ENCODE data around the gene RYR1.
"Not testable (repeated sequence)": the region's sequence is repeated elsewhere in the genome, so short reads cannot be mapped to it uniquely, and the experiment has no call there.

RYR1 gene

DNA sequence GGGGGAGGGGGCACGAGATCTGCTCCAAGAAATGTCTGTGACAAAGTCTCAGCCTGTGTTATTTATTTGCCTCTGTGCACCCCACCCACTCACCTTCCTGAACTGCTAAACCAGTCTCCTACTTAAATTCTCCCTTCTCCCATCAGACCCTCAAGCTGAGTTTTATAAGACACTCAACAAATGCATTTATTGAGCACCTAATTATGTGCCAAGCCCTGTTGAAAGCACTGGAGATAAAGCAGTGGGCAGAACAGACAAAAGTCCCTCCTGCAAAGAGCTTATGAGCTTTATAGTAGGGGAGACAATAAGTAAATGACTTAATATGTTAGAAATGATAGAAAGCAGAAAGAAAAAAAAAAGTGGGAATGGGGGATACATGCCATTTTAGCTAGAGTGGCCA is 34.0 kb upstream of the RYR1 start:
- no peak for DNase-seq (ENCODE audit: low read depth in 3 of 3)

DNA sequence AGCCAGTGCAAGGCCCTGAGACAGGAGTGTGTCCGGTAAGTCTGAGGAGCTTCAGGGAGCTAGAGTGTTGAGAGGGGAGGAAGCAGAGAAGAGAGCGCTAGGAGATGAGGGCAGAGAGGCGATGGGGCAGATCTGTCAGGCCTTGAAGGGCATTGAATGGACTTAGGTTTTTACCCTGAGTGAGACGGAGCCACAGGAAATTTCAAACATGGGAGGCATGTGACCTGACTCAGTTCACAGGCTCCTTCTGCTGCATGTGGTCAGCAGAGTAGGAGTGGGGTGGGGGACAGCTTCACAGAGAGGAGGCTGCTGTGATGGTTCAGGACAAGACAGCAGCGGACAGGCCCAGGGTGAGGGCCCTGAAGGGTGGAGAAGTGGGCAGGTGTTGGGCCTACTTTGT is 33.1 kb upstream of the RYR1 start:
- no peak for DNase-seq (ENCODE audit: low read depth in 3 of 3)

GRCh38 chr19:38401148-38401547 is 32.3 kb upstream of the RYR1 start:
- no peak for DNase-seq (ENCODE audit: low read depth in 3 of 3)

DNA sequence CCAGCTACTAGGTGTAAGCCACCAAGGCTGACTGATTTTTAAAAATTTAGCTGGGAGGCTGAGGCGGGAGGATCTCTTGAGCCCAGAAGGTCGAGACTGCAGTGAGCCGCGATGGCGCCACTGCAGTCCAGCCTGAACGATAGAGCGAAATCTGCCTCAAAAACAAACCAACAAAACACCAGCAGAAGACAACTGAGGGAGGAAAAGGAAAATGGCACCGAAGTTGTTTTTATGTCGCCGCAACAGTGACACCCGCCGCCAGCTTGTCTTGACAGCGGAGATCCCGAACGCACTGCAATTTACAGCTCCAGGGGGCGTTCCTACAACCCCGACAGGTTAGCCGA is 30.9 kb upstream of the RYR1 start:
- DNase-seq (ENCODE audit: low read depth in 3 of 3), result no peak

DNA sequence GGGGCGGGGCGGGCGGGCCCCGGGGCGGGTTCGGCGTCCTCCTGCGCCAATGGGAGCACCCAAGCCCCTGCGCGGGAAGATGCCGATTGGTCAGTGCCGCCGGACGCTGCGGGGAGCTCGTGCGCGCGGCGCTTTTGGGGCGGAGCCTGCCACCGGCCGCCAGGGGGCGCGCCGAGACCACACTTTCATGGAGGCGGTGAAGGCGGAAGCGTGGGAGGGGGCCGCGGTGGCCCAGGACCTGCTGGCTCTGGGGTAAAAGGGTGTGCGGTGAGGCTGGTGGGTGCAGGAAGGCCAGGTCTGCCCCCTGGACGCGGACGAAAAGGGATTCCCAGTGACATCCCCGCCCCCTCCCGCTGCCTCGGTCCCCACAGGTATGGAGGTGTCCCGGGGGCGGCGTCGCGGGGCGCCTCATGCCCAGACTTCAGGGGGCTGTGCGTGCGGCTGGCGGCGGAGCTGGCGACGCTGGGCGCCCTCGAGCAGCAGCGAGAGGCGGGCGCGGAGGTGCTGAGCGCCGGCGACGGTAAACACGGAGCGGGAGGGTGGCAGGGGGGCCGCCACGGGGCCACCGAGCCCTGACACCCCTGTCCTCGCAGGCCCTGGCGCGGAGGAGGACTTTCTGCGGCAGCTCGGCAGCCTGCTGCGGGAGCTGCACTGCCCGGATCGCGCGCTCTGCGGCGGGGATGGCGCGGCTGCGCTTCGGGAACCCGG is 30.4 kb upstream of the RYR1 start, which contains the start of gene FAM98C:
TSS of gene FAM98C (plus strand) at position 127 of the 708 bp plus-strand sequence. CDS start at position 188, 61 bp downstream.
- DNase-seq (ENCODE audit: low read depth in 3 of 3), result peak; percentile 96 to 98 (median 97)

DNA sequence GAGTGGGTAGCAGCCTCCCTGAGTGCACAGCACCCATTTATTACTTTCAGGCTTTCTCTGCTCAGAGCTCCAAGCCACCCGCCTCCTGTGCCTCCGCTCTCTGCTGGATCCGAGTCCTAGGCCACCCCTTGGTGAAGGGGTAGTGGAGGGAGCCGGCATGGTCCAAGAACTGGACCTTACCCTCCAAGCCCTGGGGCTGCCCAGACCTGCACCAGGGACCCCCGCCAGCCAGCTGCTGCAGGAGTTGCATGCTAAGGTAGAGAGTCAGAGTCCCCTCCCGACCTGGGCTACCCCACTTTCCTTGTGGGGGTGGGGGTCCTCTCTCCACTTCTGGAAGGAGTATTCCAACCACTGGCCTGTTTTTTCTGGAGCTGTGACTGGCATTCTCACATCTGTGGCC is 28.6 kb upstream of the RYR1 start:
- no peak for DNase-seq (ENCODE audit: low read depth in 3 of 3)

DNA sequence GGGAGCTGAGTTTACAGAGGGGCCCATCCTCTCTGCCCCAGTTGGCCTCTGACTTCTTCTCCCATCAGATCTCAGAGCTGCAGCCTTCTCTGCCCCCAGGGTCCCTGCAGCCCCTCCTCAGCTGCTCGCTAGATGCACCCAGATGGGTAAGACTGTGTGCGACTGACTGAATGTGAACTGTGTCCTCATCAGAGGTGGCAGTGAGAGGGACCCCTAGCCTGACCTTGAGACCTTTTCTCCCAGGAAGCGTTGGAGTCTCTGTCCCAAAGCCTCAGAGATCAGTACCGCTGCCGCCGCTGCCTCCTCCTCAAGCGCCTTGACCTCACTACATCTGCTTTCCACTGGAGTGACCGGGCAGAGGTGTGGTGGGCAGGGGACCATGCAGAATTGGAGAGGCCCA is 28.2 kb upstream of the RYR1 start:
- DNase-seq (ENCODE audit: low read depth in 3 of 3), result no peak

GRCh38 chr19:38409631-38410133 is 23.8 kb upstream of the RYR1 start:
- no peak for DNase-seq (ENCODE audit: low read depth in 3 of 3)

DNA sequence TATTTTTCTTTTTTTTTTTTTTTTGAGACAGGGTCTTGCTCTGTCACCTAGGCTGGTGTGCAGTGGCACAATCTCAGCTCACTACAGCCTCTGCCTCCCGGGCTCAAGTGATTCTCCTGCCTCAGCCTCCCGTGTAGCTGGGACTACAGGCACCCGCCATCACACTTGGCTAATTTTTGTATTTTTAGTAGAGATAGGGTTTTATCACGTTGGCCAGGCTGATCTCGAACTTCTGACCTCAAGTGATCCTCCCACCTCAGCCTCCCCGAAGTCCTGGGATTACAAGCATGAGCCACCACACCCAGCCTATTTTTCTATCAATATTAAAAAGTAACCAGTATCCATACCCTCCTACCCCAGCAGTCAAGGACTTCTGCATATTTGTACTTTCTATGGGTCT is 23.1 kb upstream of the RYR1 start:
- not testable (repeated sequence) for DNase-seq (ENCODE audit: low read depth in 3 of 3)

- DNase-seq (ENCODE audit: low read depth in 3 of 3), result no peak
Measured at GRCh38 chr19:38411041-38411712, 22.3 kb upstream of the RYR1 start.

DNA sequence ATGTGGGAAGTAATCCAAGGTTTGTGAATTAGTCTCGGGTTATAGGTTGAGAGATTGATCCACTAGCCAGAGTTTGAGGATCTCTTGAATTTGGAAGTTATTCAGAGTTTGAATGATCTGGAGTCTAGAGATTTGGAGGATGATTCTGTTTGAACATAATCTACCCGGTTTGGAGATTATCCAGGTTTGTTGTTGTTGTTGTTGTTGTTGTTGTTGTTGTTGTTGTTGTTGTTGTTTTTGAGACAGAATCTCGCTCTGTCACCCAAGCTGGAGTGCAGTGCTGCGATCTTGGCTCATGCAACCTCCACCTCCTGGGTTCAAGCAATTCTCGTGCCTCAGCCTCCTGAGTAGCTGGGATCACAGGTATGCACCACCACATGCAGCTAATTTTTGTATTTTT is 21.6 kb upstream of the RYR1 start:
- DNase-seq (ENCODE audit: low read depth in 3 of 3), result not testable (repeated sequence)

DNA sequence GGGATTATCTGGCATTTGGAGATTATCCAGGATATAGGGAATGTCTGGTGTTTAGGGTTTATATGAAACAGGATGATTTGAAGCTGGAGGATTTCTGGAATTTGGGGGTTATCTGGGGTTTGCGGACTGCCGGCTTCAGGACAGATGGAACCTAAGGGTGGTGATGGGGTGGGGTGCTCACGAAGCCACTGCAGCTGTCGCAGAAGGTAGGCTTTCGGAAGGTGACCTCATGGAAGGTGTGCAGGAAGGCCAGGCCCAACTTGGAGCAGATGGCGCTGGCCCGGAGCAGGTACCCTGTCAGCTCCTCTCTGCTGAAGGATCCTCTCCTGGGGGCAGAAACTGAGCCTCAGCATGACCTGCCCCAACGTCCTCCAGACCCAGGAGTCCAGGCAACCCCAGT is 21.0 kb upstream of the RYR1 start:
- no peak for DNase-seq (ENCODE audit: low read depth in 3 of 3)

DNA sequence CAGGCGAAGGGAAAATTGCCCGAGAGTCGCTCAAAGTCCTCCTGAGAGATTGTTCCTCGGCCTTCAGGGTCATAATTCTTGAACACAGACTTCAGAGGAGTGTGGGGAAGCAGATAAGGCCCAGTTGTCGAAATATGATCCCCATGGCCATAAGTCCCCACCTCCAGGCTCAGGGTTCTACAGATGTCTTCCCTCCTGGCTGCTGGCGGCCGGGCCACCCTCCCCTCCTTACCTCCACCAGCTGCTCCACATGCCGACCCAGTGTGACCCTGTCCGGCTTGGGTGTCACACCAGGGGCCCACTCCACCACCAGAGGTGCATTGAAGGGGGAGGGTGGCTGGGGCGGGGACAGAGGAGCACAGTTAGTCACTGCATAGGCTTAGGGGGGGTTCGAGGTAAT is 20.5 kb upstream of the RYR1 start:
- DNase-seq (ENCODE audit: low read depth in 3 of 3), result no peak

- no peak for DNase-seq (ENCODE audit: low read depth in 3 of 3)
Measured at GRCh38 chr19:38413416-38413815, 20.1 kb upstream of the RYR1 start.

GRCh38 chr19:38417146-38417543 is 16.3 kb upstream of the RYR1 start:
- DNase-seq (ENCODE audit: low read depth in 3 of 3), result no peak

DNA sequence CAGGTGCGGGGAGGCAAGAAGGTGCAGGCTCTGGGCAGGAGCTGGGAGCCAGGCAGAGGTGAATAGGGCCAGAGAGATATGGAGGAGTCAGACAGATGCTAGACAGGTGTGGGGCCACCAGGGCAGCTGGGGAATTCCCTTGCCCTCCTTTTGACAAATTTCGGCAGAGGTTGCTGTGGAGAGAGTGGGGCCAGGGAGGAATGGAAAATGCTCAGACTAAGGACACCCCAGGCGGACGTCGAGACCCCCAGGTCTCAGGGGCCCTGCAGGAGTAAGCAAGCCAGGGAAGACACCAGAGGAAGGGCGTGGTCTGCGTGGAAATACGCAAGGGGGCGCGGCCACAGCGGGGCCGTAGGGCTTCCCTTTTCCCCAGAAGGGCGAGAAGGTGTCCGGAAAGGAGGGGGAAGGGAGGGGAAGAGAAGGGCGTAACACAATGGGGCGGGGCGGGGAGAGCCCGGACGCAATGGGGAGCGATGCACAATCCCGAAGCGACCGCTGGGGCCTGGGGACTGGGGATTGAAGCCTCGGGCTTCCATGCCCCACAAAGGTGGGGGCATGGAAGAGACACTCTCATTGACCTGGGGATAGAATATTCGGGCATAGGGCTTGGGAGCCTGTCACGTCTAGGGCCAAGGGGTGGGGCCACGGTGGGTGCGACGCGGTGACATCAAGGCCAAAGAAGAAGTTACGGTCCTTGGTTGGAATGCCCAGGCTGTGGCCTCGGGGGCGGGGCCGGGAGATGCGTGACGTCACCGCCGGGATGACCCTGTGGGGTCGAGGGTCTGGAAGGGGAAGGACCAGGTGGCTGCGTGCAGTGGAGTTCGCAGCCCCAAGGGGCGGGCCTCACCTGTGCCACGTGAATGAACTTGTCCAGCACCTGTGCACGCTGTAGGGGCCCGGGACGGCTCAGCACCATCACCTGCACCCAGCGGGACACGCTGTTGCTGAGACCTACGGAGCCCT is 15.7 kb upstream of the RYR1 start:
- DNase-seq (ENCODE audit: low read depth in 3 of 3), result peak in 1 of 3 experiments; percentile 35

GRCh38 chr19:38420935-38421334 is 12.6 kb upstream of the RYR1 start:
- DNase-seq (ENCODE audit: low read depth in 3 of 3), result no peak

DNA sequence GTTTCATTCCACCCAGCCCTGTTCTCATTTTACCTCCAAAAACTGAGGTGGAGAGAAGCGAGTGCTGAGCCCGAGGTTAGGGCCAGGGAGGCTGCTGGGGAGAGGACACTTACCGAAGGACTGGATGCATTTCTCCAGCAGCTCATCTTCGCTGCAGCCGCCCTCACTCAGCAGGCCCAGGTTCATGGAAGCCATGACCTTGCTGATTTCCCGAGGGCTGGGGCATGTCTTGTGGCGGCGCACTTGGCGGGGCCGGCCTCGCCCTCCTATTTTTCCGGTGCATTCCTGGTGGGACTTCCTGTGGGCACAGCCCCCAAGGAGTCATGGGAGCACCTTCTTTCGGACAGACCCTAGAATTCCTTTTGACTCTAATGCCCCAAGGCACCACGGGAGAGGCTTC is 11.6 kb upstream of the RYR1 start:
- DNase-seq (ENCODE audit: low read depth in 3 of 3), result no peak

- no peak for DNase-seq (ENCODE audit: low read depth in 3 of 3)
Measured at GRCh38 chr19:38422438-38422837, 11.1 kb upstream of the RYR1 start.

DNA sequence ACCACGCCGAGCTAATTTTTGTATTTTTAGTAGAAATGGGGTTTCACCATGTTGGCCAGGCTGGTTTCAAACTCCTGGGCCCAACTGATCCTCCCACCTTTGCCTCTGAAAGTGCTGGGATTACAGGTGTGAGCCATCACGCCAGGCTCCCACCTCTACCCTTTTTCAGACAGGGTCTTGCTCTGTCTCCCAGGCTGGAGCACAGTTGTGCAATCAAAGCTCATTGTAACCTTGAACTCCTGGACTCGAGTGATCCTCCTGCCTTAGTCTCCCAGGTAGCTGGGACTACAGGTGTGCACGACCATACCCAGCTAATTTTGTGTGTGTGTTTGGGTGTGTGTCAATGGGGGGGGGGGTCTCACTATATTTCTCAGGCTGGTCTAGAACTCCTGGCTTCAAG is 9.2 kb upstream of the RYR1 start:
- no peak for DNase-seq (ENCODE audit: low read depth in 3 of 3)

GRCh38 chr19:38425222-38425809 is 8.2 kb upstream of the RYR1 start:
- no peak for DNase-seq (ENCODE audit: low read depth in 3 of 3)

Data from stimulated activated CD4-positive, alpha-beta T cell treated with anti-CD3 and anti-CD28 coated beads, TNF-alpha, amount 100 ng/mL, for 4 hours (primary cell).